ENCODE results near the gene DNAJC25. TPM values are rescaled to one million over a fixed set of nuclear protein-coding genes. Genes with fewer than 3 reads are reported as not detected.

The DNAJC25 gene
- total and polyA plus RNA-seq, 2 of the 13 experiments (the other 11 are each of a cell fraction or from before 2014, with no cell fraction given), result 5.7 to 10.2 TPM

DNA sequence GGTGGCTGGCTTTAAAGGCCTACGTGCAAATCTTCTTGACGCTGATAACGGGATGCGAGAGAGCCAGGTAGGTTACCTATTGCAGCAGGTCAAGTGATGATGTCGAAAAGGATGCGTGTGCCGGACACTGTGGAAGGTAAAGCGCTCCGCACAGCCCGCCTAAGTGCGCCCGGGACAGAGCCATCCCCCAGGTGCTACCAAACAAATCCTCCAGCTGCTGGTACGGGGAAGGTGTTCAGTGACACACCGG, 245 bp upstream of the DNAJC25 start (continued):
- TF ChIP-seq, protein P1, sequence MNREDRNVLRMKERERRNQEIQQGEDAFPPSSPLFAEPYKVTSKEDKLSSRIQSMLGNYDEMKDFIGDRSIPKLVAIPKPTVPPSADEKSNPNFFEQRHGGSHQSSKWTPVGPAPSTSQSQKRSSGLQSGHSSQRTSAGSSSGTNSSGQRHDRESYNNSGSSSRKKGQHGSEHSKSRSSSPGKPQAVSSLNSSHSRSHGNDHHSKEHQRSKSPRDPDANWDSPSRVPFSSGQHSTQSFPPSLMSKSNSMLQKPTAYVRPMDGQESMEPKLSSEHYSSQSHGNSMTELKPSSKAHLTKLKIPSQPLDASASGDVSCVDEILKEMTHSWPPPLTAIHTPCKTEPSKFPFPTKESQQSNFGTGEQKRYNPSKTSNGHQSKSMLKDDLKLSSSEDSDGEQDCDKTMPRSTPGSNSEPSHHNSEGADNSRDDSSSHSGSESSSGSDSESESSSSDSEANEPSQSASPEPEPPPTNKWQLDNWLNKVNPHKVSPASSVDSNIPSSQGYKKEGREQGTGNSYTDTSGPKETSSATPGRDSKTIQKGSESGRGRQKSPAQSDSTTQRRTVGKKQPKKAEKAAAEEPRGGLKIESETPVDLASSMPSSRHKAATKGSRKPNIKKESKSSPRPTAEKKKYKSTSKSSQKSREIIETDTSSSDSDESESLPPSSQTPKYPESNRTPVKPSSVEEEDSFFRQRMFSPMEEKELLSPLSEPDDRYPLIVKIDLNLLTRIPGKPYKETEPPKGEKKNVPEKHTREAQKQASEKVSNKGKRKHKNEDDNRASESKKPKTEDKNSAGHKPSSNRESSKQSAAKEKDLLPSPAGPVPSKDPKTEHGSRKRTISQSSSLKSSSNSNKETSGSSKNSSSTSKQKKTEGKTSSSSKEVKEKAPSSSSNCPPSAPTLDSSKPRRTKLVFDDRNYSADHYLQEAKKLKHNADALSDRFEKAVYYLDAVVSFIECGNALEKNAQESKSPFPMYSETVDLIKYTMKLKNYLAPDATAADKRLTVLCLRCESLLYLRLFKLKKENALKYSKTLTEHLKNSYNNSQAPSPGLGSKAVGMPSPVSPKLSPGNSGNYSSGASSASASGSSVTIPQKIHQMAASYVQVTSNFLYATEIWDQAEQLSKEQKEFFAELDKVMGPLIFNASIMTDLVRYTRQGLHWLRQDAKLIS (CRISPR knock-in tag; IDR thresholded peaks at IDR 0.05), result no peak
- TF ChIP-seq HOXA5 (CRISPR knock-in tag; IDR thresholded peaks at IDR 0.05), result no peak
- no peak for TF ChIP-seq RFX1 (IDR thresholded peaks at IDR 0.05)
- TF ChIP-seq, protein P2, sequence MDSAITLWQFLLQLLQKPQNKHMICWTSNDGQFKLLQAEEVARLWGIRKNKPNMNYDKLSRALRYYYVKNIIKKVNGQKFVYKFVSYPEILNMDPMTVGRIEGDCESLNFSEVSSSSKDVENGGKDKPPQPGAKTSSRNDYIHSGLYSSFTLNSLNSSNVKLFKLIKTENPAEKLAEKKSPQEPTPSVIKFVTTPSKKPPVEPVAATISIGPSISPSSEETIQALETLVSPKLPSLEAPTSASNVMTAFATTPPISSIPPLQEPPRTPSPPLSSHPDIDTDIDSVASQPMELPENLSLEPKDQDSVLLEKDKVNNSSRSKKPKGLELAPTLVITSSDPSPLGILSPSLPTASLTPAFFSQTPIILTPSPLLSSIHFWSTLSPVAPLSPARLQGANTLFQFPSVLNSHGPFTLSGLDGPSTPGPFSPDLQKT (CRISPR knock-in tag; IDR thresholded peaks at IDR 0.05; ENCODE audit: borderline replicate concordance), result no peak
- TF ChIP-seq, protein P3, sequence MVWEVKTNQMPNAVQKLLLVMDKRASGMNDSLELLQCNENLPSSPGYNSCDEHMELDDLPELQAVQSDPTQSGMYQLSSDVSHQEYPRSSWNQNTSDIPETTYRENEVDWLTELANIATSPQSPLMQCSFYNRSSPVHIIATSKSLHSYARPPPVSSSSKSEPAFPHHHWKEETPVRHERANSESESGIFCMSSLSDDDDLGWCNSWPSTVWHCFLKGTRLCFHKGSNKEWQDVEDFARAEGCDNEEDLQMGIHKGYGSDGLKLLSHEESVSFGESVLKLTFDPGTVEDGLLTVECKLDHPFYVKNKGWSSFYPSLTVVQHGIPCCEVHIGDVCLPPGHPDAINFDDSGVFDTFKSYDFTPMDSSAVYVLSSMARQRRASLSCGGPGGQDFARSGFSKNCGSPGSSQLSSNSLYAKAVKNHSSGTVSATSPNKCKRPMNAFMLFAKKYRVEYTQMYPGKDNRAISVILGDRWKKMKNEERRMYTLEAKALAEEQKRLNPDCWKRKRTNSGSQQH (CRISPR knock-in tag; IDR thresholded peaks at IDR 0.05; ENCODE audit: low read depth), result peak; percentile 95; the same call in 1 of the 2 replicates
- no peak for TF ChIP-seq POGZ (CRISPR knock-in tag; IDR thresholded peaks at IDR 0.05)
- TF ChIP-seq HDAC2 (CRISPR knock-in tag; IDR thresholded peaks at IDR 0.05), result peak; percentile 93
- no peak for TF ChIP-seq KLF9 (CRISPR knock-in tag; IDR thresholded peaks at IDR 0.05; ENCODE audit: low read depth)
- no peak for TF ChIP-seq ZNF83 (CRISPR knock-in tag; IDR thresholded peaks at IDR 0.05; ENCODE audit: borderline replicate concordance)
- TF ChIP-seq, protein P4, sequence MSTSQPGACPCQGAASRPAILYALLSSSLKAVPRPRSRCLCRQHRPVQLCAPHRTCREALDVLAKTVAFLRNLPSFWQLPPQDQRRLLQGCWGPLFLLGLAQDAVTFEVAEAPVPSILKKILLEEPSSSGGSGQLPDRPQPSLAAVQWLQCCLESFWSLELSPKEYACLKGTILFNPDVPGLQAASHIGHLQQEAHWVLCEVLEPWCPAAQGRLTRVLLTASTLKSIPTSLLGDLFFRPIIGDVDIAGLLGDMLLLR (CRISPR knock-in tag; IDR thresholded peaks at IDR 0.05), result no peak; the same call in 1 of the 2 replicates
- no peak for TF ChIP-seq CEBPB (IDR thresholded peaks at IDR 0.05; ENCODE audit: borderline replicate concordance, low read depth, low read length)
- TF ChIP-seq NR3C1 (CRISPR knock-in tag; IDR thresholded peaks at IDR 0.05), result no peak
- TF ChIP-seq GATA4 (IDR thresholded peaks at IDR 0.05; ENCODE audit: borderline replicate concordance, low read depth), result no peak
- TF ChIP-seq, protein P5, sequence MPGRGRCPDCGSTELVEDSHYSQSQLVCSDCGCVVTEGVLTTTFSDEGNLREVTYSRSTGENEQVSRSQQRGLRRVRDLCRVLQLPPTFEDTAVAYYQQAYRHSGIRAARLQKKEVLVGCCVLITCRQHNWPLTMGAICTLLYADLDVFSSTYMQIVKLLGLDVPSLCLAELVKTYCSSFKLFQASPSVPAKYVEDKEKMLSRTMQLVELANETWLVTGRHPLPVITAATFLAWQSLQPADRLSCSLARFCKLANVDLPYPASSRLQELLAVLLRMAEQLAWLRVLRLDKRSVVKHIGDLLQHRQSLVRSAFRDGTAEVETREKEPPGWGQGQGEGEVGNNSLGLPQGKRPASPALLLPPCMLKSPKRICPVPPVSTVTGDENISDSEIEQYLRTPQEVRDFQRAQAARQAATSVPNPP (CRISPR knock-in tag; IDR thresholded peaks at IDR 0.05), result no peak
- peak; percentile 83; the same call in 1 of the 2 replicates for TF ChIP-seq PITX1 (CRISPR knock-in tag; IDR thresholded peaks at IDR 0.05)
- TF ChIP-seq KDM5B (CRISPR knock-in tag; IDR thresholded peaks at IDR 0.05; ENCODE audit: borderline replicate concordance), result no peak; the same call in 1 of the 2 replicates
- TF ChIP-seq ZNF451 (CRISPR knock-in tag; IDR thresholded peaks at IDR 0.05), result no peak
- no peak for TF ChIP-seq REL (CRISPR knock-in tag; conservative IDR thresholded peaks at IDR 0.05)
- TF ChIP-seq ZNF460 (CRISPR knock-in tag; IDR thresholded peaks at IDR 0.05; ENCODE audit: borderline replicate concordance), result no peak
- TF ChIP-seq, protein P6, sequence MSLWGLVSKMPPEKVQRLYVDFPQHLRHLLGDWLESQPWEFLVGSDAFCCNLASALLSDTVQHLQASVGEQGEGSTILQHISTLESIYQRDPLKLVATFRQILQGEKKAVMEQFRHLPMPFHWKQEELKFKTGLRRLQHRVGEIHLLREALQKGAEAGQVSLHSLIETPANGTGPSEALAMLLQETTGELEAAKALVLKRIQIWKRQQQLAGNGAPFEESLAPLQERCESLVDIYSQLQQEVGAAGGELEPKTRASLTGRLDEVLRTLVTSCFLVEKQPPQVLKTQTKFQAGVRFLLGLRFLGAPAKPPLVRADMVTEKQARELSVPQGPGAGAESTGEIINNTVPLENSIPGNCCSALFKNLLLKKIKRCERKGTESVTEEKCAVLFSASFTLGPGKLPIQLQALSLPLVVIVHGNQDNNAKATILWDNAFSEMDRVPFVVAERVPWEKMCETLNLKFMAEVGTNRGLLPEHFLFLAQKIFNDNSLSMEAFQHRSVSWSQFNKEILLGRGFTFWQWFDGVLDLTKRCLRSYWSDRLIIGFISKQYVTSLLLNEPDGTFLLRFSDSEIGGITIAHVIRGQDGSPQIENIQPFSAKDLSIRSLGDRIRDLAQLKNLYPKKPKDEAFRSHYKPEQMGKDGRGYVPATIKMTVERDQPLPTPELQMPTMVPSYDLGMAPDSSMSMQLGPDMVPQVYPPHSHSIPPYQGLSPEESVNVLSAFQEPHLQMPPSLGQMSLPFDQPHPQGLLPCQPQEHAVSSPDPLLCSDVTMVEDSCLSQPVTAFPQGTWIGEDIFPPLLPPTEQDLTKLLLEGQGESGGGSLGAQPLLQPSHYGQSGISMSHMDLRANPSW (CRISPR knock-in tag; IDR thresholded peaks at IDR 0.05; ENCODE audit: borderline replicate concordance), result no peak
- TF ChIP-seq ZBTB1 (CRISPR knock-in tag; IDR thresholded peaks at IDR 0.05; ENCODE audit: borderline replicate concordance), result no peak

All from HepG2 (cell line).